GM21423 (cell line): ENCODE measurements around the gene SPAG5.

Experiments
- ATAC-seq: cut with Tn5 transposase; IDR thresholded peaks from one replicate; pipeline ENCODE4 v1.9.1; 2021; ENCODE audit warnings: mild to moderate bottlenecking, moderate library complexity; ENCODE audit not compliant: unreplicated experiment

Gene SPAG5

GRCh38 chr17:28573966-28574480 lies 24.8 kb downstream of the SPAG5 start:
- ATAC-seq: no peak

GRCh38 chr17:28573521-28573920 lies 25.3 kb downstream of the SPAG5 start:
- ATAC-seq: no peak

GRCh38 chr17:28573040-28573380 lies 25.8 kb downstream of the SPAG5 start:
- no peak for ATAC-seq

- no peak for ATAC-seq
Observed at GRCh38 chr17:28572259-28573039, 26.4 kb downstream of the SPAG5 start.

GRCh38 chr17:28571361-28572122 lies 27.3 kb downstream of the SPAG5 start, which contains the start of gene PIGS:
Gene PIGS, minus strand, starts transcription at chr17:28571524. Its CDS starts 28 bp downstream, at chr17:28571496.
- ATAC-seq: peak; percentile 79

- ATAC-seq: peak; percentile 31
Observed at GRCh38 chr17:28570716-28571360, 28.0 kb downstream of the SPAG5 start.

GRCh38 chr17:28569446-28569845 lies 29.4 kb downstream of the SPAG5 start:
- ATAC-seq: no peak

GRCh38 chr17:28567604-28568003 lies 31.2 kb downstream of the SPAG5 start:
- peak; percentile 38 for ATAC-seq

GRCh38 chr17:28563475-28563874 lies 35.4 kb downstream of the SPAG5 start:
- ATAC-seq: no peak

- no peak for ATAC-seq
Observed at GRCh38 chr17:28555022-28555421, 43.8 kb downstream of the SPAG5 start.

GRCh38 chr17:28554565-28554964 lies 44.3 kb downstream of the SPAG5 start:
- no peak for ATAC-seq

GRCh38 chr17:28553000-28553505 lies 45.8 kb downstream of the SPAG5 start:
- no peak for ATAC-seq

GRCh38 chr17:28552176-28552999 lies 46.4 kb downstream of the SPAG5 start, which contains the start of gene UNC119:
Gene UNC119, minus strand, starts transcription at chr17:28552624. Its CDS starts 67 bp downstream, at chr17:28552557.
- peak; percentile 48 for ATAC-seq

- ATAC-seq: no peak
Observed at GRCh38 chr17:28551421-28552175, 47.2 kb downstream of the SPAG5 start.

GRCh38 chr17:28550858-28551257 lies 48.0 kb downstream of the SPAG5 start:
- no peak for ATAC-seq

GRCh38 chr17:28549236-28550132 lies 49.3 kb downstream of the SPAG5 start:
- ATAC-seq: peak; percentile 47

- no peak for ATAC-seq
Observed at GRCh38 chr17:28548417-28549130, 50.3 kb downstream of the SPAG5 start.
